HFF-Myc (cell line): ENCODE results near the gene HNF4A.
"Not testable (repeated sequence)": the region's sequence is repeated elsewhere in the genome, so short reads cannot be mapped to it uniquely, and the experiment has no call there.

Experiments
- DNase-seq: peaks from one replicate; pipeline ENCODE4 v3.0.0-alpha.2; 2011; ENCODE audit warnings: low read depth; ENCODE audit errors: extremely low read depth
- H3K4me3 ChIP-seq: replicated peaks from 2 replicates; pipeline ENCODE4 v1.5.1; 2011; ENCODE audit warnings: low read depth, mild to moderate bottlenecking, control low read depth, low read length
- TF ChIP-seq, protein P1 (sequence below): IDR thresholded peaks from 2 replicates; pipeline ENCODE4 v1.5.1; 2012; ENCODE audit warnings: mild to moderate bottlenecking, low read depth, low read length, control low read depth; ENCODE audit errors: missing control alignments

Gene HNF4A

DNA sequence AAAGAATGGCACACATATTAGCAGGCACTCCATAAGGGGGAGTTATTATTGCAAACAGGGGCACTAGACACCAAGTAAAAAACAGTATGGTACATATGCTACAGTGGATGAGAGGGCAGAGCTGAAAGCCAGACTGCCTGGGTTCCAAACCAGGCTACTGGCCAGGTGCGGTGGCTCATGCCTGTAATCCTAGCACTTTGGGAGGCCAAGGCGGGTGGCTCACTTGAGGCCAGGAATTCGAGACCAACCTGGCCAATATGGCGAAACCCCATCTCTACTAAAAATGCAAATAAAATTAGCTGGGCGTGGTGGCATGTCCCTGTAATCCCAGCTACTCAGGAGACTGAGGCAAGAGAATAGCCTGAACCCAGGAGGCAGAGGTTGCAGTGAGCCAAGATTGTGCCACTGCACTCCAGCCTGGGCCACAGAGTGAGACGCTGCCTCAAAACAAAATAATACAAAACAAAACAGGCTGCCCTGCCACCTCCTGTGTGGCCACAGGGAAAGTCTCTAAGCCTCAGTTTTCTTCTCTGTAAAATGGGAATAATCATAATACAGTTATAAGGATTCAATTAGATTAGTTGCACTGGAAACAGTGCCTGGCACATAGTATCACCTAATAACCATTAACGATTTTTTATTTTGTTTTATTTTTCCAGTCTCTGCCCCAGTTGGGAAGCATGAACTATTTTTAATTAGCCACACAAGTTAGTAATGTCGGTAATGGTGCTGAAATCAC lies 112.7 kb downstream of the HNF4A start:
- TF ChIP-seq, protein P1, sequence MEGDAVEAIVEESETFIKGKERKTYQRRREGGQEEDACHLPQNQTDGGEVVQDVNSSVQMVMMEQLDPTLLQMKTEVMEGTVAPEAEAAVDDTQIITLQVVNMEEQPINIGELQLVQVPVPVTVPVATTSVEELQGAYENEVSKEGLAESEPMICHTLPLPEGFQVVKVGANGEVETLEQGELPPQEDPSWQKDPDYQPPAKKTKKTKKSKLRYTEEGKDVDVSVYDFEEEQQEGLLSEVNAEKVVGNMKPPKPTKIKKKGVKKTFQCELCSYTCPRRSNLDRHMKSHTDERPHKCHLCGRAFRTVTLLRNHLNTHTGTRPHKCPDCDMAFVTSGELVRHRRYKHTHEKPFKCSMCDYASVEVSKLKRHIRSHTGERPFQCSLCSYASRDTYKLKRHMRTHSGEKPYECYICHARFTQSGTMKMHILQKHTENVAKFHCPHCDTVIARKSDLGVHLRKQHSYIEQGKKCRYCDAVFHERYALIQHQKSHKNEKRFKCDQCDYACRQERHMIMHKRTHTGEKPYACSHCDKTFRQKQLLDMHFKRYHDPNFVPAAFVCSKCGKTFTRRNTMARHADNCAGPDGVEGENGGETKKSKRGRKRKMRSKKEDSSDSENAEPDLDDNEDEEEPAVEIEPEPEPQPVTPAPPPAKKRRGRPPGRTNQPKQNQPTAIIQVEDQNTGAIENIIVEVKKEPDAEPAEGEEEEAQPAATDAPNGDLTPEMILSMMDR, result no peak
- no peak for DNase-seq
- no peak overlapping the region for H3K4me3 ChIP-seq

GRCh38 chr20:44470327-44470726 lies 114.8 kb downstream of the HNF4A start:
- no peak for DNase-seq
- TF ChIP-seq, protein P1, result no peak
- no peak overlapping the region for H3K4me3 ChIP-seq

DNA sequence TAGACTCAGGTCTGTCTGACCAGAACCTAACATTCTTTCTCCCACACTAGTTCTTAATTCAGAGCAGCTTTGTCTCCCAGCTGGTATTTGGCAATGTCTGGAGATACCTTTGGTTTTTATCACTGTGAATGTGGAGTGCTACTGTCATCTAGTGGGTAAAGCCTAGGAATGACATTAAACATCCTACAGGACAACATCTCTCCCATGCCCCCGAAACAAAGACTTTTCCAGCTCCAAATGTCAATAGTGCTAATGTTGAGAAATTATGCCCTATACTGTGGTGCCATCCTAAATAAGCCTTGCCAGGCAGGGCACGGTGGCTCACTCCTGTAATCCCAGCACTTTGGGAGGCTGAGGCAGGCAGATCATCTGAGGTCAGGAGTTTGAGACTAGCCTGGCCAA lies 116.0 kb downstream of the HNF4A start:
- no peak overlapping the region for H3K4me3 ChIP-seq
- TF ChIP-seq, protein P1, result peak; percentile 46
- DNase-seq, result no peak

DNA sequence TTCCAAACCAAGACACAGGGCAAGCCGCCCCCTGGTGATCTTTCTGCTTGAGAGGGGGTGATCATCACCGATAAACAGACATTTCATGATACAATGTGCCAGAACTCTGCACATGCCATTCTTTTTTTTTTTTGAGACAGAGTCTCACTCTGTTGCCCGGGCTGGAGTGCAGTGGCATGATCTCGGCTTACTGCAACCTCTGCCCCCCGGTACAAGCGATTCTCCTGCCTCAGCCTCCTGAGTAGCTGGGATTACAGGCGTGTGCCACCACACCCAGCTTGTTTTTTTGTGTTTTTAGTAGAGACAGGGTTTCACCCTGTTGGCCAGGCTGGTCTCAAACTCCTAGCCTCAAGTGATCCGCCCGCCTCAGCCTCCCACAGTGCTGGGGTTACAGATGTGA lies 116.8 kb downstream of the HNF4A start:
- not testable (repeated sequence) for DNase-seq, H3K4me3 ChIP-seq

- no peak for DNase-seq
- H3K4me3 ChIP-seq, result peak overlapping the region; percentile 97
- TF ChIP-seq, protein P1, result no peak
Measured at GRCh38 chr20:44475372-44475693, 119.8 kb downstream of the HNF4A start.

DNA sequence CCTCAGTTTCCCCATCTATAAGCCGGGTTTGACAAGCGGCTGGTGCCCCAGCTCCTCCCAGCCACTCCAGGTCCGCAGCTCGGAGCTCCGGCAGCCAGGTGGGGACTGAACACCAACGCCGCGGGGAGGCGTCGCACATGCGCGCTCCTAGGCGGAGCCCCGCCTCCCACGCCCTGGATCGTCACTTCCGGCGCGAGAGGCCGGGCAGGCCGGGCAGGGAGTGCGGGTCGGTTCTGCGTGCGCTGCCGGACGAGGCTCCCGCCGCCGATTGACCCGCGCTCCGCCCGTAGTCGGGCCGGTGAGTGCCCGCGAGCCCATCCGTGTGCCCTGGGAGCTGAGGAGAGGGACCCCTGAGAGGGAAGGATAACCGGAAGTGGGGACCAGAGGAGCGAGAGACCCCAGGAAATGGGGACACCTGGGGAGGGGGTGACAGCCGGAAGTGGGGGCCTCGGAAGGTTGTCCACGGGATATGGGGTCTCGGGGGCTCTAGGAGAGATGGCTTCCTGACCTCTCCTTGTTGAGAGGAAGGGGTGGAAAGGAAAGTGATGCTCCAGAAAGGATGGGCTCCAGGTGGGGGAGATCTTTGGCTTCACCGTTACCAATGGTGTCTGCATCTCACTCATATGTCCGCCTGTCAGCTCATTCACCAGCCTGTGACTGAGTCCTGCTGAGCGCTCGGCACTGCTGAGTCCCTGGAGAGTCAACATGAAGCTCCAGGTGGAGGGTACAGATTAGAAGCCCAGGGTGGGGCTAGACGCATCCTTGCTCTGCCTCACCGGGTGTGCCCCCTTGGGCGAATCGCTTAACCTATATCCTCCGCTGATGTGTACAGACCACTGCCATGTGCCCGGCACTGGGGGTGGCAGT lies 120.4 kb downstream of the HNF4A start, which contains the start of gene TTPAL:
TSS of gene TTPAL (plus strand) at position 181 of the 867 bp plus-strand sequence. CDS start 4,126 bp downstream, outside the sequence.
- H3K4me3 ChIP-seq, result peak within 1 kb of the TSS; percentile 97
- no peak for DNase-seq
- TF ChIP-seq, protein P1, result peak; percentile 27

DNA sequence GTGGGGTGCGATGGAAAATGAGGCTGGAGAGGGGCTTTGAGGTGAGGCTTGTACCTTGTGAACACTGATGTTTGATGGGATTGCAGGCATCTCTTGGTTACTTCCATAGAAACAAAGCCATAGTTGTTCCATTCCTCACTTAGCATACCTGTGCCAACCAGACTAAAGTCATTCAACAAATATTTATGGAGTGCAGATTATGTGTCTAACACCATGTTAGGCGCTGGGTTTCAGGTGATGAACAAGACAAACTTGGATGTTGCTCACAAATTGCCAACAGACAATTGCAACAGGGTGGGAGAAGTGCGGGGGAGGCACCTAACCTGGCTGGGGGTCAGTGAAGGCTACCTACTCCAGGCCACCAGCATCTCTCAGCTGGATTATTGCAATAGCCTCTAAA lies 121.7 kb downstream of the HNF4A start:
- TF ChIP-seq, protein P1, result no peak
- peak overlapping the region; percentile 97 for H3K4me3 ChIP-seq
- no peak for DNase-seq
